HG03103 (cell line): ENCODE data around the gene PTMS.

Source experiments
- ATAC-seq: cut with Tn5 transposase; IDR thresholded peaks from one replicate; pipeline ENCODE4 v1.9.1; 2021; ENCODE audit warnings: low read depth; ENCODE audit not compliant: unreplicated experiment

Gene PTMS

DNA sequence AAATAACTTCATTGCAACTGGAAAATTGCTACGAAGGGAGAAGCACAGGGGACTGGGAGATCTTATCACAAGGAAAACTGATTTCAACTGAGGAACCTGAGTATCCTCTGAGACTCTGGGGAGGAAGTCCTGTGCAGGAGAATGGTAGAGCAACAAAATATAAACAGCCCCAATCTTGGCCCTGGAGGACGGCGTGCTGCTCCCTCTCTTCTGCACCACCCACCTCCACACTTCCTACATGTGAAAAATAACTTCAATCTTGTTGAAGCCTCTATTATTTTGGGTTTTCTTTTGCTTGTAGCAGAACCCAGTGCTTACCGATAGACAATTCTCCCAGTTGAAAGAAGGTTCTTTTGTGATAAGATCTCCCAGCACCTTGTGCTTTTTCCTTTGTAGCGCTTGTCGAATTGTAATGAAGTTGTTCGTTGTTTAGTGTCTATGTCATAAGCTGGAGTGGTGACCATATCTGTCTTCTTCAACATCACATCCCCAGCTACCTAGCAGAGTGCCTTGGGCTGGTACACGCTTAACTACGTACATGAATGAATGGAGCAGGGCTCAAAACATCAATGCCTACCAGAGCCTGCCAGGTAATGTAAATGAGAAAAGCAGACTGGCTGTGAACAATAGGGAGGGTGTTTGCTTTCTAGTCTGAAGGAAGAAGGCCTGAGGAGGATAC, 20.4 kb downstream of the PTMS start:
- ATAC-seq: no peak

DNA sequence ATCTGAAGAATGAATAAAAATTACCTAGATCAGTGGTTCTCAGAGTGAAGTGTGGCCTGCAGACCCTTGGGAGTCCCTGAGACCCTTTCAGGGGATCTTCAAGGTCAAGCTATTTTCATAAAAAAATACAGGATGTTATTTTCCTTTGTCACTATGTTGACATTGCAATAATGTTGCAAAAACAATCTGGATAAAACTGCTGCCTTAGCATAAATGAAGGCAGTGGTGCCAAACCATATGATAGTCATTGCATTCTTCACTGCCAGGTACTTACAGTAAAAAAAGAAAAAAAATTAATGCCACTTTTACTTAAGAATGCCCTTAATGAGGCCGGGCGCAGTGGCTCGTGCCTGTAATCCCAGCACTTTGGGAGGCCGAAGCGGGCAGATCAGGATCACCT, 21.1 kb downstream of the PTMS start:
- no peak for ATAC-seq

DNA sequence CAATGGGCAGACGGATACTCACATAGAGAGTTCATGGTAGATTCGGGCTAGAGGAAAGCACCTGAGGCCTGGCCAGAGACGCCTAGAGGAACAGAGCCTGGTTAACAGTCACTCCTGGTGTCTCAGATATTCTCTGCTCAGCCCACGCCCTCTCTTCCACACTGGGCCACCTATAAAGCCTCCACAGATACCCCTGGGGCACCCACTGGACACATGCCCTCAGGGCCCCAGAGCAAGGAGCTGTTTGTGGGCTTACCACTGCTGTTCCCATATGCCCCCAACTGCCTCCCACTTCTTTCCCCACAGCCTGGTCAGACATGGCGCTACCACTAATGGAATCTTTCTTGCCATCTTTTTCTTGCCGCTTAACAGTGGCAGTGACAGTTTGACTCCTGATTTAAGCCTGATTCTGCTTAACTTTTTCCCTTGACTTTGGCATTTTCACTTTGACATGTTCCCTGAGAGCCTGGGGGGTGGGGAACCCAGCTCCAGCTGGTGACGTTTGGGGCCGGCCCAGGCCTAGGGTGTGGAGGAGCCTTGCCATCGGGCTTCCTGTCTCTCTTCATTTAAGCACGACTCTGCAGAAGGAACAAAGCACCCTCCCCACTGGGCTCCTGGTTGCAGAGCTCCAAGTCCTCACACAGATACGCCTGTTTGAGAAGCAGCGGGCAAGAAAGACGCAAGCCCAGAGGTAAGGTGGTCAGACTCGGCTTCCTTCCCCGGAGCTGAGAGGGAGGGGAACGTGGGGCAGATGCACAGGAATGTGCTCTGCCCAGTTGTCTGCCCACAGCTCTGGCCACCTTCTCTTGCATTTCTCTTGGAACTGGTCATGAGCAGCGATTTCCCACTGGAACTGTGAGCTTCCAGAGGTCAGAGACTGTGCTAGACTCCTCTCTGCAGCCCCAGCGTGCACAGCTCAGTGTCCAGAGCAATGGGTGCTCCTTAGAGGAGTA, 23.1 kb downstream of the PTMS start, which contains the start of gene CD4:
CD4 (plus strand) TSS at position 557 of the 953 bp plus-strand sequence. CDS start 10,611 bp downstream, outside the sequence.
- no peak for ATAC-seq

DNA sequence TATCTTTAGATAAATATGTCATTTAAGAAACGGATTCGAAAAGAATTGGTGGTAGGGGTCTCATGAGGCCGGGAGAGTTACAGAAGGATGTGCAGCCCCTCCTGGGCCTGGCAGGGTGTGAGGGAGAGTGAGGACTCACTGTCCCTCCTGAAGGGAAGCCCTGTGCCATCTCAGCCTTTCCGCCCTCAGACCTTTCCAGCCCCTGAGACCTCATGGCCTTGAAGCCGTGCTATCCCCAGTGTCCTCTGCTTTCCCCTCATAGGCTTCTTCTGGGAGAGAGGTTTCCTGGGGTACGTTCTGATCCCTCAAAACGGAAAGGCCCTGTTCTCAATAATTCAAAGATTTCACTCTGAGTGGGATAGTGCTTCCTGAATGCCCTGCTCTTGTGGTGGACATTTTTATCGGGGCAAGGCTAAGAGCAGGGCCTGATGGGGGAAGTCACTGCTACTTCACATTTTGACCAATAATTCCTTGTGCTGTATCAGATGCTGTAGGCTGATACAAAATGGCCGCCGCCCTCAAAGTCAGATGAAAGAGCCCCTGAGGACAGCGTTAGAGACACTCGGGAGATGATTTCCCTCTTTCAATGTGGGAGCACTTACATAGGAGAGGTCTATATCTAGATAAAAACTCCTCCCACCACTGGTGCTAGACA, 24.5 kb downstream of the PTMS start:
- no peak for ATAC-seq

DNA sequence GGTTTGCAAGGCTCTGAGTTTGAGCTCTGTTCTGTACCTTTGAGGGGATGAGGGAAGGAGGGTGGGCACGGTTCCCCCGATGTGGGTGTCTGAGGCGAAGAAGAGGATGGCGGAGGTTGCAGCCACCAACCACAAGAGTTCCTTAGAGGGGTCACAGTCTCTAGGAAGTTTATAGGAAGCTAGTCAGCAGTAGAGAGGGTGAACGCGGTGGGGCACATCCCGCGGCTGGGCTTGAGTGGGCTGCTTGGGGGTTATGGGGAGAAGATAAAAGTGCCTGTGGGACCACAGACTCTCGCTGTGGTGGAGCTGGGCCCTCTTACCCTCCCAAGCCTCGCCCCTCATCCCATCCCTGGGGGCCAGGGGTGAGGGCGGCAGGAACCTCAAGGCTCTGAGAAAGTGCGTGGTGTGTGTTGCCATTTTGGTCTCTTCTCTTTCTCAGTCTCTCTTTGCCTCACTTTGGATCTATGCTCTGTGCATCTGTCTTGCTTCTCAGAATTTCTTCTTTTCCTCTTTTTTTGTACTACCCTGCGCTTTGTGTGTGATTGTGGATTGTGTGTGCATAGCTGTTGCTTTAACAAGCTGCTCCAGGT, 25.9 kb downstream of the PTMS start:
- no peak for ATAC-seq

DNA sequence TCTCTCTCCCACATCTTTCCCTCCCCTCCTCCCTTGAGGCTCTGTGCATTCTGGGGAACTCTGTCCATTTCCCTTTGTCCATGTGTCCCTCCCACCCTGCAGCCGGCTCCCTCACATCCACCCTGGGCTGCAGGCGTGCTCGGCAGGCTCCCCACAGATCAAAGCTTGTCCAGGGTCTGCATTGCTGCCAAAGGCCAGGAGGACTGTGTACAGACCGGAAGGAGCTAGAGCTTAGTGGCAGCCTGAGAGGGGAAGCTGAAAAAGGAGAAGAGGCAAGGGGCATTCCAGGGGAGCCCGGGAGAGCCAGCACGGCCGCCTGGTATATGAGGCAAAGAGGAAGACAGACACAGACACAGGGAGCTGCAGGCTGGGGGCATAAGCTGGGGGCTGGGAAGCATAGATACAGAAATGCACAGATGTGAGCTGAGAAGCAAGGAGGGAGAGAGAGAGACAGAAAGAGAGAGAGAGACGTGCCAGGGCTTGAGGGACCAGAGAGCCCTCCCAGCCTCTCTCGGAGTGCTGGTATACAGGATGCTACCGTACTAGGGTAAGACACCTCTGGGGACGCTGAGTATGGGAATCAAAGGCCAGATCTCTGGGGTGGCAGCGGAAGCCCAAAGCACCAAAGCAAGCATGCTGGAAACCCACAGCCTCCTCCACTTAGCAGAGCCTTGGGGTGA, 26.5 kb downstream of the PTMS start:
- no peak for ATAC-seq

DNA sequence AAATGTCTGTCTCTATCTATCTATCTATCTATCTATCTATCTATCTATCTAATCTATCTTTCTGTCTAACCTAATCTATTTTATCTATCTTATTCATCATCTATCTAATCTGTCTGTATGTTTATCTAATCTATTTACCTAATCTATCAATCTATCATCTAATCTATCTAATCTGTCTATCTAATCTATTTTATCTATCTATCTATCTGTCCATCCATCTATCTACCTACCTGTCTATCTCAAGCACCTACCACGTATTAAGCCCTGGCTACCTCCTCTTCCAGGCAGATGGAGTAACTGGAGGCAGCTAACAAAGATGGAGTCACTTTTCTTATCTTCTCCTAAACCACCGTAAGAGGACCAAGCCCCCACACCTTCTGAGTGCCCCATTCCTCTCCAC, 28.9 kb downstream of the PTMS start:
- no peak for ATAC-seq

DNA sequence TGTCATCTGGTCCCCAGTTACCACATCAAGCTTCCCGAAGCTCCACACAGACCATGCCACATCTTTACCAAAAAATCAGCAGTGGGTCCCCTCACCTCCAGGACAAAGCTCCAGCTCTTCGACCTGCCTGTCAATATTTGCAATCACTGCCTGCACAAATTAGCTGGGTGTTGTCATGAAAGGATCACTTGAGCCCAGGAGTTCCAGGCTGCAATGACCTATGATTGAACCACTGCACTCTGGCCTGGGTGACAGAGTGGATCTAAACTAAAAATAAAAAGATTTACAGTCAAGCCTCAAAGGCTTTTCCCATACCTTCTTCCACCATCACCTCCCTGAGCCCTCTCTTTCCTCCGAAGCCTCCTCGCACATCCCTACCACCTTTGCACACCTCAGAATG, 30.4 kb downstream of the PTMS start:
- no peak for ATAC-seq

DNA sequence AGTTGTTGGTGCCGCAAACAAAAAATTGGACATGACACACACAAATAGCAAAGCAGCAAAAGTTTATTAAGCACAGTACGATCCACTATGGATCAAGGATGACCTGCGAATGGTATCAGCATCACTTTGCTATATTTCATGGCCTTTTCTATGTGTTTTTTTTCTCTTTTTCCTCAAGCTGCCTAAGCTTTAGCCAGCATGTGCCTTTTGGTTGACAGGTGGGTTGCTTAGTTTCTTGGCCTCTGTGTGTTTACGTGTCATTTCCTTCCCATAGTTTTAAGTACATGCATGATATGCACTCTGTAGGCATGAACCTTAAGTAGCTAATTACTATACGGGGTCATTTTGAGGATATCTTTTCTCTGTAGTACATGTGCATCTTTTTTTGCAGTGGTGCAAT, 33.0 kb downstream of the PTMS start:
- ATAC-seq: no peak

DNA sequence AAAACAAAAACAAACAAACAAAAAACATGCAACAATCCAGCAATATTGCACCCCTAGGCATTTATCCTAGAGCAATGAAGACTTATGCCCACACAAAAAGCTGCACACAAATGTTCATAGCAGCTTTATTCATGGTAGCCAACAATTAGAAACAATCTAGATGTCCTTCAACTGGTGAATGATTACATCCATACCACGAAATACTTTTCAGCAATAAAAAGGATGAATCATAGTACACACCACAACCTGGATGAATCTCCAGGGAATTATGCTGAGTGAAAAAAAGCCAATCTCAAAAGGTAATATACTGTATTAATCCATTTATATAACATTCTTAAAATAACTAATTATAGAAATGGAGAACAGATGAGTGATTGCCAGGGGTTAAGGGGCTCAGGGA, 41.0 kb downstream of the PTMS start:
- no peak for ATAC-seq

DNA sequence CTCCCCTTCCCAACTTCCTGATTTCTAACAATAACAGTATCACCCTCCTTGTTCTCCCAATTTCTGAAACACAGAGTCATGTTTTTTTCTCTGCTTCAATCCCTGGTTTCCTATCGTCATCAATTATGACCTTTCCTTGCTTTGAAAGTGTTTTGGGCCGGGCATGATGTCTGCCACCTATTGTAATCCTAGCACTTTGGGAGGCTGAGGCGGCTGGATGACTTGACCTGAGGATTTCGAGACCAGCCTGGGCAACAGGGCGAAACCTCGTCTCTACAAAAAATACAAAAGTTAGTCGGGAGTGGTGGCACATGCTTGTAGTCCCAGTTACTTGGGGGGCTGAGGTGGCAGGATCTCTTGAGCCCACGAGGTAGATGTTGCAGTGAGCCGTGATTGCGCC, 42.9 kb downstream of the PTMS start:
- no peak for ATAC-seq

DNA sequence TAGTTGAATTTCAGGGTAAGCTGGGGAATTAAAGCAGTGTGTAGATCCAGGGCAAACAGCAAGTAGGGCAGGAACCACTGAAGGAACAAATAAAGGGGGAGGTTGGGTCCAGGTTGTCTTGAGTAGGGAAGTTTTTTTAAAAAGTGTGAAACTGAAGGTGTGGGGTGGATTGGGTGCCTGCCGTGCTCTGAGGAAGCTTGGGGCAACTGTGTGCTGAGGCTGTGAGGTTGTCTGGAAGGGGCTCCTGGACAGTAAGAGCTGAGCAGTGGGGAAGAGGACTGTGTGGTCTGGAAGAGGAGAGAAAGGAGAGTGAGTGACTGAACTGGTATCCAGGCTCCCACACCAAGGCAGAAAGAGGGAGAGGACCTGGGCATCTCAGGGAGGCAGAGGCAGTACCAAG, 44.6 kb downstream of the PTMS start:
- no peak for ATAC-seq

DNA sequence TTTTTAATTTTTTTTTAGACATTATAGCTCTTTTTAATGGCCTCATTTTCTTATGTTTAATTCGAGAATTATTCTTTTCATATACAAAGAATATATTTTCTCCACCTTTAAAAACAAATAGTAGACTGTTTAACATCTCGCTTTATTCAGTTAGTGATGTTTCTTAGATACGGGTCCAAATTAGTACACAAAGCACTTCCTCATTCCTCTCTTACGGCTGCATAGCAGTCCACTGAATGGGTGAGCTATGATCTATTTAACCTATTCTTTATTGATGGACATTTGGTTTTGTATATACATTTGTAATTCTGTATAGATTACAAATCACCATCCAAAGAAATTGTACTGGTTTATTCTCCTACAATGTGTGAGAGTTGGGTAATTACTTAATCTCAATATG, 47.2 kb downstream of the PTMS start:
- no peak for ATAC-seq

DNA sequence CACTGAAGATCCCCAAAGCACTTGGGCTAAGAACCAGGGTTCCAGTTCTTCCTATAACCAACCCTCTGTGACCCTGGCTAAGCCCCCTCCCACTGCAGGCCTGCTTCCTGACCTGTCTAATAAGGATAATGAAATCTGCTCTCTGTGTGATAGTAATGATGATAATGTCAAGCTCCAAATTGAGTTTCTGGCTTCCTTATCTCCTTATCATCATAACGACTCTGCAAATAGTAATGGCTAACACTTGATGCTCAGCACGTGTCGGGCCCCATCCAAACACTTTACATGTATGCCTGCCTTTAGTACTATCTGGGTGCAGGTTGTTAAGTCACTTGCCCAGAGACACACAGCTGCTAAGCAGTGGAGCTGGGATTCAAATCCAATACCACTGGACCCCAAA, 50.4 kb downstream of the PTMS start:
- no peak for ATAC-seq

DNA sequence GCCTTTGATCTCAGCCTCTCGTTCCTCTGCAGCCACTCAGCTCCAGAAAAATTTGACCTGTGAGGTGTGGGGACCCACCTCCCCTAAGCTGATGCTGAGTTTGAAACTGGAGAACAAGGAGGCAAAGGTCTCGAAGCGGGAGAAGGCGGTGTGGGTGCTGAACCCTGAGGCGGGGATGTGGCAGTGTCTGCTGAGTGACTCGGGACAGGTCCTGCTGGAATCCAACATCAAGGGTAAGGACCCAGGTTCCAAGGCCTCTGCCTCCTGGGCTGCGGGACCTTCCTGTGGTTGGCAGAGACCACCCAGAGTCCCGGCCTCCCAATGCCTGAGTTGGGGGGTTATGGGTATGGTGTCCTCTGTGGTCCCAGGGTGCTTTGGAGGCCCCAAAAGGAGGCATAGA, 50.9 kb downstream of the PTMS start:
- ATAC-seq: no peak

DNA sequence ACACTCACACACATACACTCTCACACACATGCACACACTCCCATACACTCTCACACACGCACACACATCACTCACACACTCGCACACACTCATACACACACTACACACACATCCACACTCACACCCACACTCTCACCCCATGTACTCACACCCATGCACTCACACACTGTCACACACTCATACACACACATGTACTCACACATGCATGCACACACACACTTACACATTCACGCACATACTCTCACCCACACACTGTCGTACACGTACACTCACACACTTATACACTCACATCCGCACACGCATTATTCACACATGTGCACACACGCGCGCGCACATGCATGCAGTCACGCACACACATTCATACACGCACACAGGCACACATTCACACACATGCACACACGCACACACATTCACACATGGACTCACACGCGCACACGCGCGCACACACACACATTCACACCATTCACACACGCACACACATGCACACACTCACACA, 51.5 kb downstream of the PTMS start:
- no peak for ATAC-seq

DNA sequence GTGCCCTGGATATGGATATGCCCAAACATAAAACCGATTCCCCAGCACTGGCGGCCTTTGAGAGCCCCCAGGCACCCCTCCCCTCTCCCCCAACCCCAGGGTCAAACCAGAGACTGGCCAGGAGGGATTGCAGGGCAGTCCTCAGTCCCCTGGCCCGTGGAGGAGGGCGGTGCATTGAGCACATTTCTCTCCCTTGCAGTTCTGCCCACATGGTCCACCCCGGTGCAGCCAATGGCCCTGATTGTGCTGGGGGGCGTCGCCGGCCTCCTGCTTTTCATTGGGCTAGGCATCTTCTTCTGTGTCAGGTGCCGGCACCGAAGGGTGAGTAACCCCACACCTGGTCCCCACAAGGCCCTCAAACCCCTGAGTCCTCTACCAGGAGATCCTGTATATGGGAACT, 52.1 kb downstream of the PTMS start:
- ATAC-seq: no peak

DNA sequence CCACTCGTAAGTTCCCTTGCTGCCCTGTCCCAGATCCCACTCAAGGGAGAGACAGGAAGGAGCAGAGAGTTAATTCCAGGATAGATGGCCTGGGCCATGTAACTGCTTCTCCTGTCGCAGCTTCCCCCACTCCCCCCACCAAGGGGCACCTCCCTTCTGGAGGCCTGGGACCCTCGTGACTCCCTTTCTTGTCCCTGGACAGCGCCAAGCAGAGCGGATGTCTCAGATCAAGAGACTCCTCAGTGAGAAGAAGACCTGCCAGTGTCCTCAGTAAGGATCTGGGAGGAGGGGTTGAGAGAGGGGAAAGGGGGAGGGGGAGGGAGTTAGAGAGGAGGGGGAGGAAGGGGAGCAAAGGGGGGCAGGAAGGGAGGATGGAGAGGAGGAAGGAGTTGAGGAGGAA, 52.5 kb downstream of the PTMS start:
- ATAC-seq: no peak

DNA sequence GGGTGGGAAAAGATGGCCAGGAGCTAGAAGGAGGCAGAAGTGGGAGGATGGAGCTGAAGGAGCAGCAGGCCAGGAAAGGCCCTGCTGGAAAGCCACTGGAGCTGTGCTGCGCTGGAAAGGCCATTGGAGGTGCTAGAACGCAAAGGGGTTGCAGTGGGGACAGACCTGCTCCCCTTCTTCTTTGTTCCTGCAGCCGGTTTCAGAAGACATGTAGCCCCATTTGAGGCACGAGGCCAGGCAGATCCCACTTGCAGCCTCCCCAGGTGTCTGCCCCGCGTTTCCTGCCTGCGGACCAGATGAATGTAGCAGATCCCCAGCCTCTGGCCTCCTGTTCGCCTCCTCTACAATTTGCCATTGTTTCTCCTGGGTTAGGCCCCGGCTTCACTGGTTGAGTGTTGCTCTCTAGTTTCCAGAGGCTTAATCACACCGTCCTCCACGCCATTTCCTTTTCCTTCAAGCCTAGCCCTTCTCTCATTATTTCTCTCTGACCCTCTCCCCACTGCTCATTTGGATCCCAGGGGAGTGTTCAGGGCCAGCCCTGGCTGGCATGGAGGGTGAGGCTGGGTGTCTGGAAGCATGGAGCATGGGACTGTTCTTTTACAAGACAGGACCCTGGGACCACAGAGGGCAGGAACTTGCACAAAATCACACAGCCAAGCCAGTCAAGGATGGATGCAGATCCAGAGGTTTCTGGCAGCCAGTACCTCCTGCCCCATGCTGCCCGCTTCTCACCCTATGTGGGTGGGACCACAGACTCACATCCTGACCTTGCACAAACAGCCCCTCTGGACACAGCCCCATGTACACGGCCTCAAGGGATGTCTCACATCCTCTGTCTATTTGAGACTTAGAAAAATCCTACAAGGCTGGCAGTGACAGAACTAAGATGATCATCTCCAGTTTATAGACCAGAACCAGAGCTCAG, 53.2 kb downstream of the PTMS start:
- no peak for ATAC-seq
